OCI-LY7 (cell line): Measurements from ENCODE around the gene LAMA3. TPM values are rescaled to one million over a fixed set of nuclear protein-coding genes. Genes with fewer than 3 reads are reported as not detected.

Source experiments
- BruUV-seq: library from RNA; stranded (reverse); fragments of 400-500 nt; replicated peaks from 2 replicates; lab custom pipeline; 2021; lab: Mats Ljungman, UMichigan
- CTCF ChIA-PET: fragments of 300-600 bp; sonication (Branson Sonifier 250); formaldehyde crosslinking; loops from one replicate; lab custom pipeline; 2022; ENCODE audit warnings: antibody characterized with exemption; ENCODE audit not compliant: unreplicated experiment; lab: Charles Lee
- POLR2A ChIA-PET: fragments of 300-600 bp; sonication (Branson Sonifier 250); formaldehyde crosslinking; loops from one replicate; lab custom pipeline; 2022; ENCODE audit warnings: antibody characterized with exemption; lab: Charles Lee
- DNase-seq: peaks from one replicate; pipeline ENCODE4 v3.0.0-alpha.2; 2015; ENCODE audit warnings: low spot score
- H2AFZ ChIP-seq: fragments of 200-600 bp; sonication (generic), shearing (Covaris generic); 2 replicates; pipeline ENCODE4 v1.6.1; 2014; ENCODE audit warnings: mild to moderate bottlenecking, antibody characterized with exemption, low read length, moderate library complexity
- H3K27ac ChIP-seq: fragments of 200-600 bp; sonication (generic); 2 replicates; pipeline ENCODE4 v1.5.1; 2014; ENCODE audit warnings: mixed run types, low read depth, mild to moderate bottlenecking, moderate library complexity, low read length, inconsistent platforms; ENCODE audit not compliant: poor library complexity, severe bottlenecking
- H3K36me3 ChIP-seq: fragments of 200-600 bp; sonication (generic); 2 replicates; pipeline ENCODE4 v1.6.1; 2014; ENCODE audit warnings: mild to moderate bottlenecking, antibody characterized with exemption, low read length, moderate library complexity, mixed read lengths; ENCODE audit not compliant: insufficient read depth
- H3K4me1 ChIP-seq: fragments of 200-600 bp; sonication (generic); 2 replicates; pipeline ENCODE4 v1.5.1; 2014; ENCODE audit warnings: mild to moderate bottlenecking, low read length; ENCODE audit not compliant: insufficient read depth, poor library complexity, severe bottlenecking
- H3K4me2 ChIP-seq: fragments of 200-600 bp; sonication (generic); 2 replicates; pipeline ENCODE4 v1.6.1; 2014; ENCODE audit warnings: mild to moderate bottlenecking, low read length
- H3K4me3 ChIP-seq: fragments of 200-600 bp; sonication (generic); 2 replicates; pipeline ENCODE4 v1.5.1; 2014; ENCODE audit warnings: mild to moderate bottlenecking, low read depth, low read length; ENCODE audit not compliant: poor library complexity, severe bottlenecking
- H3K79me2 ChIP-seq: fragments of 200-600 bp; sonication (generic); 2 replicates; pipeline ENCODE4 v1.6.1; 2016; ENCODE audit warnings: low read depth, mild to moderate bottlenecking, low read length, moderate library complexity, mixed read lengths; ENCODE audit not compliant: insufficient read depth
- H3K9me2 ChIP-seq: fragments of 200-600 bp; sonication (generic); 2 replicates; pipeline ENCODE4 v1.6.1; 2016; ENCODE audit warnings: mild to moderate bottlenecking, low read length, mixed read lengths; ENCODE audit not compliant: insufficient read depth
- H3K9me3 ChIP-seq: fragments of 200-600 bp; sonication (generic); 2 replicates; pipeline ENCODE4 v1.6.1; 2014; ENCODE audit warnings: mild to moderate bottlenecking, mixed run types, low read length, mixed read lengths
- H4K20me1 ChIP-seq: fragments of 200-600 bp; sonication (generic); 2 replicates; pipeline ENCODE4 v1.6.1; 2014; ENCODE audit warnings: mild to moderate bottlenecking, antibody characterized with exemption, low read length, moderate library complexity, mixed read lengths; ENCODE audit not compliant: insufficient read depth
- CTCF ChIP-seq: fragments of 200-600 bp; sonication (generic); conservative IDR thresholded peaks from 2 replicates; pipeline ENCODE4 v1.5.1; 2014; ENCODE audit warnings: mild to moderate bottlenecking, antibody characterized with exemption, low read length, moderate library complexity, mixed read lengths
- EZH2phosphoT487 ChIP-seq: fragments of 200-600 bp; sonication (generic); IDR thresholded peaks from 2 replicates; pipeline ENCODE4 v1.6.1; 2018; ENCODE audit warnings: low read depth, borderline replicate concordance, mild to moderate bottlenecking, mixed run types, antibody characterized with exemption, low read length, moderate library complexity, mixed read lengths
- intact Hi-C: fragments of 100-400 bp; cut with micrococcal nuclease; formaldehyde crosslinking; loops from one replicate; pipeline ENCODE4 v1.10.0; 2022; ENCODE audit not compliant: unreplicated experiment
- total RNA-seq, 2 experiments: library from RNA; depleted of rRNA in 1 of 2; stranded (reverse); fragments of >200 nt in 1 of 2; shearing (Covaris generic) in 1 of 2; gene quantifications; 2 replicates each; pipeline ENCODE4 v1.2.3, GENCODE V29; 2014 to 2022

Gene LAMA3
- total RNA-seq, 2 experiments from 2014 or later = 0.16 to 1.6 TPM

DNA sequence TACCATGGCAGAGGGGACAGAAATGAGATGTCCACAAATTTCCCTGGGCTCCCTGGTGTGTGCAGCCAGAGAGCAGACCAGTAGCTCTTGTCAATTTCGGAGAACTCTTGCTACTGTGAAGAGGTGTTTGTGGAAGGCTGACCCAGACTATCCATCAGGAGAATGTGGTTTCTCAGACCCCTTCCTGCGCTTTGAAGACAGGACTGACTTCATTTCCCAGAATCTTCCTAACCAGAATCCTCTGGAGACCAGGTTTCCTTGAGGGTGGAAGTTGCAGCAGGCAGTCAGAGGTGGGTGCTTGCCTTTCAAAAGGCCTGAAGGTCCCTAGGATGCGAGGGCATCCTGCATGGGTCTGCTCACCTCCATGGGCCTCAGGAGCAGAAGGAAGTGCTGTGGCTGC is 121.9 kb downstream of the LAMA3 start:
- CTCF ChIA-PET = no interaction called here
- POLR2A ChIA-PET = interaction anchor here (0.6 kb wide), 1 partner anchor 1203 kb away, joined by 3 read pairs; no protein-coding TSS in a partner anchor
- intact Hi-C loops = loop anchor here (5.0 kb wide), 1 partner anchor 294 kb away; no protein-coding TSS in a partner anchor
- no peak overlapping the region for H3K27ac ChIP-seq
- peaks cover 2% of the 10 kb centered on the region for H3K4me1 ChIP-seq
- no peak overlapping the region for H3K4me2 ChIP-seq
- H4K20me1 ChIP-seq = no peaks in the 10 kb centered on the region
- TF ChIP-seq EZH2phosphoT487 = no peak
- no peak for TF ChIP-seq CTCF
- H2AFZ ChIP-seq = no peak overlapping the region
- no peaks in the 10 kb centered on the region for H3K9me2 ChIP-seq
- BruUV-seq = no TSS peak
- H3K4me3 ChIP-seq = no peak overlapping the region
- no peaks in the 10 kb centered on the region for H3K79me2 ChIP-seq
- no peaks in the 10 kb centered on the region for H3K36me3 ChIP-seq
- DNase-seq = no peak
- H3K9me3 ChIP-seq = no peaks in the 10 kb centered on the region

- no peaks in the 10 kb centered on the region for H3K9me2 ChIP-seq
Observed at GRCh38 chr18:23812546-23813440, 123.5 kb downstream of the LAMA3 start.

More at GRCh38 chr18:23812546-23813440, 123.5 kb downstream of the LAMA3 start:
- TF ChIP-seq CTCF (peak; percentile 85), EZH2phosphoT487 (no peak)
- Histone ChIP-seq H3K4me1 (peaks cover 14% of the 10 kb centered on the region), H3K4me2 (no peak overlapping the region), H3K4me3 (no peak overlapping the region), H3K79me2 (no peaks in the 10 kb centered on the region), H3K27ac (no peak overlapping the region), H3K36me3 (no peaks in the 10 kb centered on the region), H4K20me1 (no peaks in the 10 kb centered on the region), H3K9me3 (no peaks in the 10 kb centered on the region), H2AFZ (0 out of 2 replicates have a peak overlapping the region, but pooled peaks have one; percentile 39)
- intact Hi-C loops = loop anchor here (1.0 to 5.0 kb wide), 3 partner anchors 104 to 295 kb away; no protein-coding TSS in a partner anchor
- ChIA-PET CTCF (no interaction called here), POLR2A (no interaction called here)
- no TSS peak for BruUV-seq
- DNase-seq = peak; percentile 46
